ENCODE data around the gene RASAL2. TPM values are rescaled to one million over a fixed set of nuclear protein-coding genes. Genes with fewer than 3 reads are reported as not detected.

RASAL2 gene
- total RNA-seq, 3 donors from 2014 or later: 28.5 to 41.0 (median 40.5) TPM

- DNase-seq (ENCODE audit: low spot score in 2 of 2): no peak
- no peaks in the 10 kb centered on the region for H3K4me1 ChIP-seq
- no peak overlapping the region for H3K27ac ChIP-seq
- H3K4me3 ChIP-seq: no peak overlapping the region
- H3K36me3 ChIP-seq: no peaks in the 10 kb centered on the region
- TF ChIP-seq, protein P1, sequence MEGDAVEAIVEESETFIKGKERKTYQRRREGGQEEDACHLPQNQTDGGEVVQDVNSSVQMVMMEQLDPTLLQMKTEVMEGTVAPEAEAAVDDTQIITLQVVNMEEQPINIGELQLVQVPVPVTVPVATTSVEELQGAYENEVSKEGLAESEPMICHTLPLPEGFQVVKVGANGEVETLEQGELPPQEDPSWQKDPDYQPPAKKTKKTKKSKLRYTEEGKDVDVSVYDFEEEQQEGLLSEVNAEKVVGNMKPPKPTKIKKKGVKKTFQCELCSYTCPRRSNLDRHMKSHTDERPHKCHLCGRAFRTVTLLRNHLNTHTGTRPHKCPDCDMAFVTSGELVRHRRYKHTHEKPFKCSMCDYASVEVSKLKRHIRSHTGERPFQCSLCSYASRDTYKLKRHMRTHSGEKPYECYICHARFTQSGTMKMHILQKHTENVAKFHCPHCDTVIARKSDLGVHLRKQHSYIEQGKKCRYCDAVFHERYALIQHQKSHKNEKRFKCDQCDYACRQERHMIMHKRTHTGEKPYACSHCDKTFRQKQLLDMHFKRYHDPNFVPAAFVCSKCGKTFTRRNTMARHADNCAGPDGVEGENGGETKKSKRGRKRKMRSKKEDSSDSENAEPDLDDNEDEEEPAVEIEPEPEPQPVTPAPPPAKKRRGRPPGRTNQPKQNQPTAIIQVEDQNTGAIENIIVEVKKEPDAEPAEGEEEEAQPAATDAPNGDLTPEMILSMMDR (IDR thresholded peaks at IDR 0.05): no peak
- TF ChIP-seq POLR2A (IDR thresholded peaks at IDR 0.05): no peak
- TF ChIP-seq POLR2AphosphoS5 (IDR thresholded peaks at IDR 0.05): no peak
- H3K27me3 ChIP-seq: no peaks in the 10 kb centered on the region
- intact Hi-C loops (cut with DNase I; ENCODE audit: low total_unique reads): no loop called here
- H3K9me3 ChIP-seq: no peaks in the 10 kb centered on the region
Measured at GRCh38 chr1:178368208-178368607, 274.3 kb downstream of the RASAL2 start.

- intact Hi-C loops (cut with DNase I; ENCODE audit: low total_unique reads): no loop called here
- Histone ChIP-seq H3K36me3 (no peaks in the 10 kb centered on the region), H3K9me3 (no peaks in the 10 kb centered on the region), H3K4me1 (no peaks in the 10 kb centered on the region), H3K27me3 (no peaks in the 10 kb centered on the region), H3K27ac (peak overlapping the region in 1 of 2 donors; percentile 57), H3K4me3 (peak overlapping the region; percentile 16 to 58 (median 44))
- no peak for DNase-seq (ENCODE audit: low spot score in 2 of 2)
- no peak for TF ChIP-seq POLR2A (IDR thresholded peaks at IDR 0.05)
- no peak for TF ChIP-seq POLR2AphosphoS5 (IDR thresholded peaks at IDR 0.05)
- TF ChIP-seq, protein P1 (IDR thresholded peaks at IDR 0.05): no peak
Measured at GRCh38 chr1:178371235-178371634, 277.3 kb downstream of the RASAL2 start.

DNA sequence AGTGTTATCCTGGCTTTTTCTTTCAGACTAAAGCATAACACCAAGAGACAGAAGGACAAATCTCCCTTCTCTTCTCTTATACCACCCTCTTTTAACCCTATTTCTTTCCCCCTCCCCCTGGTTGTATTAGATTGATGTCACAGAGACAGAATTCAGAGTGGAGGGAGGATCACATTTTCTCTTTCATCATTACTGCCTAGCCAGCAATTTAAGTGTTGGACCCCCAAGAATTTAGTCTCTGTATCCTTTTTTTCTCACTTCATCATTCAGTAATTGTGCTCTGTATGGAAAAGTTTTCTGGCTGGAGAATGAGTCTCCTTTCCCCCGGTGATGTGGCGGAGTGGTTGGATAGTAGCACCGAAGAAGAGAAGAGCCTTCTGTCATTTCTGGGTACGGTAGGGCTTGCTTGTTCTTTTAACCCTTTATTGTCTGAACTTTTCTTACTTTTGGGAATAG is 278.1 kb downstream of the RASAL2 start:
- Histone ChIP-seq H3K27me3 (no peaks in the 10 kb centered on the region), H3K9me3 (no peaks in the 10 kb centered on the region), H3K4me3 (peak overlapping the region; percentile 16 to 58 (median 44)), H3K4me1 (no peaks in the 10 kb centered on the region), H3K36me3 (no peaks in the 10 kb centered on the region), H3K27ac (peak overlapping the region in 1 of 2 donors; percentile 57)
- intact Hi-C loops (cut with DNase I; ENCODE audit: low total_unique reads): no loop called here
- TF ChIP-seq, protein P1 (IDR thresholded peaks at IDR 0.05): no peak
- TF ChIP-seq POLR2A (IDR thresholded peaks at IDR 0.05) (no peak), POLR2AphosphoS5 (IDR thresholded peaks at IDR 0.05) (no peak)
- no peak for DNase-seq (ENCODE audit: low spot score in 2 of 2)

GRCh38 chr1:178374016-178374415 is 280.1 kb downstream of the RASAL2 start:
- no peaks in the 10 kb centered on the region for H3K27me3 ChIP-seq
- no peaks in the 10 kb centered on the region for H3K9me3 ChIP-seq
- TF ChIP-seq POLR2A (IDR thresholded peaks at IDR 0.05) (no peak), POLR2AphosphoS5 (IDR thresholded peaks at IDR 0.05) (no peak)
- TF ChIP-seq, protein P1 (IDR thresholded peaks at IDR 0.05): no peak
- intact Hi-C loops (cut with DNase I; ENCODE audit: low total_unique reads): no loop called here
- no peaks in the 10 kb centered on the region for H3K4me1 ChIP-seq
- H3K36me3 ChIP-seq: no peaks in the 10 kb centered on the region
- no peak for DNase-seq (ENCODE audit: low spot score in 2 of 2)
- no peak overlapping the region for H3K4me3 ChIP-seq
- H3K27ac ChIP-seq: no peak overlapping the region

DNA sequence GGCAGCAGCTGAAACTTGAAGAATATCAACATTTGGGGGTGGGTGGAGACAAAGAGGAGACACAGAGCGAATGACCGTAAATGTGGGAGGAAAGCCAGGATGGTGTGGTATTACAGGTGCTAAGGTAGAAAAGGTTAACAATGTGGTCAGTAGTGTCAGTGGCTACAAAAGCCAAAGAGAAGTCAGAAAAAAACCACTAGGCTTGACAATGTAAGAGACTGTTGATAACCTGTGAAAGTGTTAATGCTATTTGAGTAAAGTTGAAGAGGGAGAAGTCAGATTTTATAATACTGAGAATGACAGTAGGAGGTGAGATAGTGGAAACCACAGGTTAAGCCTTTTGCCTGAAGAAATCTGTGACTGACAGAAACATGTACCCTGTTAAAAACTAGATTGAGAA is 282.1 kb downstream of the RASAL2 start:
- intact Hi-C loops (cut with DNase I; ENCODE audit: low total_unique reads): no loop called here
- no peak for TF ChIP-seq POLR2A (IDR thresholded peaks at IDR 0.05)
- no peak for TF ChIP-seq POLR2AphosphoS5 (IDR thresholded peaks at IDR 0.05)
- TF ChIP-seq, protein P1 (IDR thresholded peaks at IDR 0.05): no peak
- Histone ChIP-seq H3K9me3 (no peaks in the 10 kb centered on the region), H3K27me3 (no peaks in the 10 kb centered on the region), H3K4me1 (no peaks in the 10 kb centered on the region), H3K36me3 (no peaks in the 10 kb centered on the region), H3K4me3 (no peak overlapping the region), H3K27ac (no peak overlapping the region)
- no peak for DNase-seq (ENCODE audit: low spot score in 2 of 2)
